ENCODE measurements around the gene FAM98B.
"Not testable (repeated sequence)": the region's sequence is repeated elsewhere in the genome, so short reads cannot be mapped to it uniquely, and the experiment has no call there.

Gene FAM98B

DNA sequence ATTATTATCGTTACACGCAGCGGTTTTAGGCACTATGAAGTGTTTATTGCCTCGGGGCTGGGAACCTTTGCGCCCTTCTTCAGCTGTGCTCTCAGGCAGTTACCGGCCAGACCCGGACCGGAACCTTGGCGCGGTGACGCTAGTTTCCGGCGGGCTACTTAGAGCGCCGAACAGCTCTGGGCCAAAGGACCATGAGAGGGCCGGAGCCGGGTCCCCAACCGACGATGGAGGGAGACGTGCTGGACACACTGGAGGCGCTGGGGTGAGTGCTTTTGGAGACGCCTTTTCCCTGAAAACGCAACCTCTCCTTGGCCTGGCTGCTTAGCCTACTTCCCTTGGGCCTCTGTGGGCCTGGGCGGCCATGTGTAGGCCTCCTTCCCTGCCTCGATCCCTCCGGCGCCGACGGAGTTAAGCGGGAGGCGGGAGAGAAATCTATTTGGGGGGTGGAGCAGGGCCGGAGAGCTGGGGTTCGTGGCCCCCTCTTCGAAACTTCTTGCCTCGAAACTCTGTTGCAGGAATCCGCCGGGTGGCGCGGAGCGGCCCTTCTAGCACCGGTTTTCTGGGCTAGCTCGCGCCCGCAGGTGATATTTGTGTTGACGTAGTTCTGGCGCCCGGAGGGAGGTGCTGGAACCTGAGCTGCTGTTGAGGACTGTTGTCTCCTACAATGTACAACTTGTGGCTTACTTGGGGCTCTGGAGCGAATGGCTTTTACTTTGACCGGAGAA, at the start of gene FAM98B:
TSS of gene FAM98B (plus strand) at position 157 of the 725 bp plus-strand sequence. CDS start at position 192, 35 bp downstream.
- Mint-ChIP-seq H3K9me3 (no peaks in the 10 kb centered on the region), H3K4me3 (peak within 1 kb of the TSS; percentile 94 to 95), H3K4me1 (peaks cover 19 to 30% of the 10 kb centered on the region in 2 donors), H3K27ac (peak within 1 kb of the TSS; percentile 98), H3K27me3 (no peaks in the 10 kb centered on the region), H3K36me3 (peaks cover 4 to 11% of the 10 kb centered on the region in 2 donors)
- DNase-seq (peak; percentile 88), ATAC-seq (replicated peaks) (peak; percentile 97)

DNA sequence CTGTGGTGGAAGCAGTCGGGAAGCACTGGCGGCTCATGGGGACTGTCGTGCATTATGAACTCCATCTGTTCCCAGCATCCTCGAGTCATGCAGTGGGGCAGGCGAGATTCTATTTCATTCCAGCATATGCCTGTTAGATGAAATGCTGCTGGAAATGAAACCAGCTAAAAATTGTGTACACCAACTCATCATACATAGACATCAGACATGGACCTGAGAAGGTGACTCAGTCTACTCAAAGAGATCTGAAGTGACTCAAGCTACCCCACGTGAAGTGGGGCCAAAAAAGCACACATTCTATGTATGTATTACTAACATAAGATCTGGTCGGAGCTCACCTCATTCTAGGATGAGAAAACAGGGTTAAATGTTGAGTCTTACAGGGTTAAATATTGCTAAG, 47.5 kb upstream of the FAM98B start:
- Mint-ChIP-seq H3K9me3 (no peaks in the 10 kb centered on the region), H3K36me3 (no peaks in the 10 kb centered on the region), H3K27ac (no peak overlapping the region), H3K4me3 (no peak overlapping the region), H3K27me3 (peaks cover 5 to 20% of the 10 kb centered on the region in 2 donors), H3K4me1 (no peaks in the 10 kb centered on the region)
- DNase-seq = no peak
- no peak for ATAC-seq (replicated peaks)

DNA sequence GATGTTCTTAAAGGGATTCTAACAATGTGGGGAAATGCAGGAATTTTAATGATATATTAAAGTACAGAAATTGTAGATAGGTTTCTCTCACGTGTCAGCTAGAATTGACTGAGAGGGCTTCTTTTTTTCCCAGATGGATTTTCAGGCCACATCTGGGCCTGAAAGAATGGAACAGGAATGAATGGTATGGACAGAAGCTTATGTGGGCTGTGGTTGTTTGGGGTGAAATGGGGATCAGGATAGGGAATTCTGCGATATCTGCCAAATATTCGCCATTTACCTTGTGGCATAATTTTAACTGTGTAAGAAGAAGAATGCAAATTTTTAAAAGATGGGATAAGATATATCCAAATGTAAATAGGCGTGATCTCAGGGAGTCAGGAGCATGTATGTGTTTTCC, 45.4 kb upstream of the FAM98B start:
- Mint-ChIP-seq H3K27ac (no peak overlapping the region), H3K36me3 (no peaks in the 10 kb centered on the region), H3K9me3 (no peaks in the 10 kb centered on the region), H3K4me1 (no peaks in the 10 kb centered on the region), H3K4me3 (no peak overlapping the region), H3K27me3 (peaks cover 5 to 12% of the 10 kb centered on the region in 2 donors)
- DNase-seq (no peak), ATAC-seq (replicated peaks) (no peak)

DNA sequence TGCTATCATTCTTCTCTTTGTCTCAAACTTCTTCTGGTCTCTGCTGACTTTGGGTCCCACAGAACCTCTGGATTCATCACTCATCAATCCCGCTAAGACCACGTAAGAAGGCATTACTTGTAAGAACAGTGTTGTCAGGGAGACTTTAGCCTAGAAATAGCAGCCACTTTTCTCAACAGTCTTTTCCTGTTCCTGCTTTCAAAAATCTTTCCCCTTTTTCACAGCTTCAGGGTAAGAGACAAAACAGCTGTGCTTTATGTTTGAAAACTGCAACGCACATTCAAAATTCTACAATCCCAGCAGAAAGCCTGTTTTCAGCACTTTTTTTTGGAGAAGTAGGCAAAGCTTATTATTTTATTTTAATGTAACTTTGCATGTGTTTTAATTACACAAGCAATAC, 42.0 kb upstream of the FAM98B start:
- H3K27me3 Mint-ChIP-seq = peaks cover 14 to 23% of the 10 kb centered on the region in 2 donors
- ATAC-seq (replicated peaks) = no peak

DNA sequence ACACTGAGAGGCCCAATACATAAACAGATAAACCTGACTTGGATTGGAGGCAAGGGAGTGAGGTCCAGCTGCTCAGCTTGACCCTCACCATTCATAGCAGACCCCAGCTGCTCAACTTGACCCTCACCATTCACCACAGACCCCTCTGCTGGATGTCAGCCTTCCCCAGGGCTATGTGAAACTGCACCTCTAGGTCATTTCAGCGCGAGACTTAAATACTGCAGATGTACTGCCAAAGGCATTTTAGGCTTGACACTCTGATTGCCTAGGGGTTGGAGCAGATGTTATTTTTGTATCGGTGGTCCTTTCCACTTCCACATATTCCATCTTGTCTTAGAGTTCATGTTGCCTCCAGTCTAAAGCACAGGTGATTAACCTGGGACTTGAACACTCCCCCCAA, 41.5 kb upstream of the FAM98B start:
- Mint-ChIP-seq H3K27ac (no peak overlapping the region), H3K27me3 (peaks cover 16 to 23% of the 10 kb centered on the region in 2 donors), H3K4me3 (no peak overlapping the region), H3K36me3 (no peaks in the 10 kb centered on the region), H3K4me1 (no peaks in the 10 kb centered on the region), H3K9me3 (no peaks in the 10 kb centered on the region)
- no peak for DNase-seq
- no peak for ATAC-seq (replicated peaks)

More for the DNA sequence above, 42.0 kb upstream of the FAM98B start:
- H3K36me3 Mint-ChIP-seq = no peaks in the 10 kb centered on the region
- H3K9me3 Mint-ChIP-seq = no peaks in the 10 kb centered on the region
- no peak overlapping the region for H3K27ac Mint-ChIP-seq
- DNase-seq = no peak
- no peak overlapping the region for H3K4me3 Mint-ChIP-seq
- H3K4me1 Mint-ChIP-seq = no peaks in the 10 kb centered on the region

DNA sequence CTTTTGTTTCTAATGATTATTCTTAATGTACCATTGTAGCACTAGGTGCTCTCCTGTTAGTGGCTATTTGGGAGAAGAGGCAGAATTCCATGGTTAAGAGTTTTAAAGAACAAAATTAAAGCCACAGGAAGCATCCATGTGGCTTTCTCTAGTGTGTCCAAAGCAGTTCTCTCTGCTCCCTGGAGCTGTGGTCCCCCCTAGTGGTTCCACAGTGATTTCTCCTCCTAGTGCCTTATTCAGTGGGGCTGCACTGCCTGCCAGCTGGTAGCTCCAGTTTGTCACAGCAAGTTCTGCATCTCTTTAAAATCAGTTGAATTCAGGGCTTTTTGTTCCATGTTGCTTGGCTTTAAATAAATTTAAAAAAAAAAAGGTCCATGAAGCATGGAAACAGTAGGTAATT, 39.6 kb upstream of the FAM98B start:
- no peaks in the 10 kb centered on the region for H3K4me1 Mint-ChIP-seq
- DNase-seq (no peak), ATAC-seq (replicated peaks) (peak in 1 of 2 donors; percentile 41)
- H3K9me3 Mint-ChIP-seq = peaks cover 0 to 5% of the 10 kb centered on the region in 2 donors
- H3K36me3 Mint-ChIP-seq = no peaks in the 10 kb centered on the region
- peaks cover 18% of the 10 kb centered on the region in 2 donors for H3K27me3 Mint-ChIP-seq
- no peak overlapping the region for H3K4me3 Mint-ChIP-seq
- H3K27ac Mint-ChIP-seq = no peak overlapping the region

DNA sequence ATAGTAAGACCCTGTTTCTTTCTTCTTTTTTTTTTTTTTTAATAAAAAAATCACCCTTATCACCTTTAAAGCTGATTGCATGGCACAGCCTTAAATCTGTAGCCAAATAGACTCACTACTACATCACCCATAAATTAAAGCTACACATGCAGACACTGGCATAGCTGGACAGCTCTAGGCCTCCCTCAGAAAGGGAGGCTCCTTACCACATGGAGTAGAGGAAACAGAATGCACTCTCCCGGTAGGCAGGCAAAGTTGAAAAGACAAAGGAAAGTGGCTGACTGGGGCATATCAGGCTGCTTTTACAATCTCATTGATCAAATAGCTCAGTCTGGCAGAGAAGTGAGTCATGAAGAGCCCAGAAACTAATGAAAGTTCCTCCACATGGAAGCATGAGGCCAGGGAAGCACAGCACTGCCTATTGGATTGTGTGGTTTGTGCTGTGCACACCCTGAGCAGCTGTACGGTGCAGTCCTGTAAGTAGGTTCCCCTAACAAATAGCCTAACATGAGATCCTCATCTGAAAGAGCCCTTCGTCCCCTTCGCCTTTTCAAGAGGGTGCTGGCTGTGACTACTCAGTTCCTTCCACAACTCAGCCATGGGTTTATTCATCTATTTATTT, 32.7 kb upstream of the FAM98B start:
- Mint-ChIP-seq H3K27me3 (peaks cover 17 to 22% of the 10 kb centered on the region in 2 donors), H3K36me3 (no peaks in the 10 kb centered on the region), H3K27ac (no peak overlapping the region), H3K9me3 (peaks cover 0 to 8% of the 10 kb centered on the region in 2 donors), H3K4me1 (peaks cover 0 to 2% of the 10 kb centered on the region in 2 donors), H3K4me3 (no peak overlapping the region)
- DNase-seq = no peak
- ATAC-seq (replicated peaks) = no peak

DNA sequence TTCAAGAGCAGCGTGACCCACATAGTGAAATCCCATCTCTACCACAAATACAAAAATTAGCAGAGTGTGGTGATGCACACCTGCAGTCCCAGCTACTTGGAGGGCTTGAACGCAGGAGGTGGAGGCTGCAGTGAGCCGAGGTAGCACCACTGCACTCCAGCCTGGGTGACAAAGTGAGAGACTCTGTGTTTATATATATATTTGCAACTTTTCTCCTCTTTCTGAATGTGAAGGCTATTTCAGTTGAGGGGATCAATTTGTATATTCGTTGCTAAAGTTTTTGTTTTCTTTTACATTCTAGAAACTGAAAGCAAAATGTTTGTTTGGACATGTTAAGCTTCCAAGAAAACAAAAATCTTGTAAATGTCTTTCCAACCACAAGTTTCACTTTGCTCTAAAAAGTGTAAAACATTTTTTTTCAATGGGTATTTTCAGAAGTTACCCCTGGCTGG, 29.8 kb upstream of the FAM98B start:
- Mint-ChIP-seq H3K36me3 (no peaks in the 10 kb centered on the region), H3K27me3 (peaks cover 9 to 16% of the 10 kb centered on the region in 2 donors), H3K27ac (no peak overlapping the region), H3K9me3 (peaks cover 0 to 4% of the 10 kb centered on the region in 2 donors), H3K4me3 (no peak overlapping the region), H3K4me1 (peaks cover 0 to 2% of the 10 kb centered on the region in 2 donors)
- DNase-seq (no peak), ATAC-seq (replicated peaks) (no peak)

DNA sequence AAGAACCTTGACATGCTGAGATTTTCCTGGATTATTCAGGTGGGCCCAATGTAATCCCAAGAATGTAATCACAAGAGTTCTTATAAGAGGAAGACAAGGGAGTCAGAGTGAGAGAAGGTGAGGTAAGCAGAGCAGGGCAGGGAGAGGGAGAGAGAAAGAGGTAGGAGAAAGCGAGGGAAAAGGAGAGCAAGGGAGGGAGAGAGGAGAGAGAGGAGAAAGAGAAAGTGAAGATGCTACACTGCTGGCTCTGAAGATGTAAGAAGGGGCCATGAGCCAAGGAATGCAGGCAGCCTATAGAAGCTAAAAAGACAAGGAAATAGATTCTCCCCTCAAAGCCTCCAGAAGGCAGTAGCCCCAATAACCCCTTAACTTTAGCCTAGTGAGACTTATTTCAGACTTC, 28.7 kb upstream of the FAM98B start:
- H3K4me1 Mint-ChIP-seq = peaks cover 0 to 2% of the 10 kb centered on the region in 2 donors
- H3K4me3 Mint-ChIP-seq = no peak overlapping the region
- peaks cover 0 to 4% of the 10 kb centered on the region in 2 donors for H3K9me3 Mint-ChIP-seq
- no peaks in the 10 kb centered on the region for H3K36me3 Mint-ChIP-seq
- ATAC-seq (replicated peaks) = no peak
- H3K27me3 Mint-ChIP-seq = peaks cover 9 to 16% of the 10 kb centered on the region in 2 donors
- no peak overlapping the region for H3K27ac Mint-ChIP-seq
- no peak for DNase-seq

DNA sequence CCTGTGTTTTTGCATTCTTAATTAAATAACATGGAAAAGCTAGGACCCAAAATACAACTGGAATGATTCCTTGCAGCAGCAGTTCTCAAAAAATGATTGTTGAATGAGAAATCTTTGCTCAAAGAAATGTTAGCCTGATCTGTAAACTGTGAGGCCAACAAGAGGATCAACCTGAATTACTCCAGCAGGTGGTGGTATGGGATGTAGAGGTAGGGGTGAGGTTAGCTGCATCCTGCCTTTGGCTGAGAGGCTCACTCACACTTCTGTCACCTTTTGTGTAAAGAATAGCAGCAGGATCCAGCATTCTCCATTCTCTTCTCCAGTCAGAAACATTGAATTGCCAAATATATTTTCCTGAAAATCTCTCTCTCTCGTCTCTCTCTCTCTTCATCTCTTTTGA, 26.5 kb upstream of the FAM98B start:
- Mint-ChIP-seq H3K9me3 (peaks cover 0 to 4% of the 10 kb centered on the region in 2 donors), H3K27ac (no peak overlapping the region), H3K27me3 (peaks cover 3 to 12% of the 10 kb centered on the region in 2 donors), H3K4me3 (no peak overlapping the region), H3K4me1 (no peaks in the 10 kb centered on the region), H3K36me3 (no peaks in the 10 kb centered on the region)
- no peak for DNase-seq
- no peak for ATAC-seq (replicated peaks)

DNA sequence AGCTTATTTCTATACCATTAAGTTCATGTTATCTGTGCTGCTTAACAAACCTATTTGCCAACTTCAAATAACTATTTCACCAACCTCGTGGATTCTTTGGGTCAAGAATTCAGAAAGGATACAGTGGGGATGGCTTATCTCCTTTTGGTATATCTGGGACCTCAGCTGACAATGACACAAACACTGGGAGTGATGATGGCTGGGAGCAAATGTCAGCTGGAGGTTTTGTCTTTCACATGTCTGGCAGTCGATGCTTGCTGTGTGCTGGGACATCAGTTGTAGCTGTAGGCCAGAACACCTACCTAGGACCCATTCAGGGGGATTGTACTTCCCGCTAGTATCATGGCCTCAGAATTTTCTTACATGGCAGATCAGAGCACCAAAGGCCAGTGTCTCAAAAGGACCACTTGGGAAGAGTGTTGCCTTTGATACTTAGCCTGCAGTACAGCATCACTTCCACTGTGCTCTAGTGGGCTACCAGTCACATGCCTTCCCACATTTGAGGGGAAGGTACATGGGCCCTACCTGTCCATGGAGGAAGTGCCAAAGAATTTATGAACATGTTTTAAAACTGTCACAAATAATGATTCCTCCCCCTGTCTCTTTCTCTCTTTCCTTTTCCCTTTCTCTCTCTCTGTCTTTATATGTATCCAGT, 23.7 kb upstream of the FAM98B start:
- Mint-ChIP-seq H3K27me3 (peaks cover 11% of the 10 kb centered on the region in 2 donors), H3K27ac (no peak overlapping the region), H3K9me3 (peaks cover 0 to under 1% of the 10 kb centered on the region in 2 donors), H3K4me3 (no peak overlapping the region), H3K36me3 (no peaks in the 10 kb centered on the region), H3K4me1 (no peaks in the 10 kb centered on the region)
- ATAC-seq (replicated peaks) (no peak), DNase-seq (no peak)

DNA sequence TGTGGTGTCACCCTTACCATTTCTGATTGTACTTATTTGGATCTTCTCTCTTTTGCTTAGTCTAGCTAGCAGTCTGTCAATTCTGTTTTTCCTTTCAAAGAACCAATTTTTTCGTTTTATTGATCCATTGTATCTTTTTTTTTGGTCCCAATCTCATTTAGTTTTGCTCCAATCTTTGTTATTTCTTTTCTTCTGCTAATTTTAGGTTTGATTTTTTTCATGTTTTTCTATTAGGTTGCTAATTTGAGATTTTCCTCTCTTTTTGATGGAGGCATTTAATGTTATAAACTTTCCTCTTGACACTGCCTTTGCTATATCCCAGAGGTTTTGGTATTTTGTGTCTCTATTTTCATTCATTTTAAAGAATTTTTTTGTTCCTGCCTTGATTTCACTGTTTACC, 16.9 kb upstream of the FAM98B start:
- Mint-ChIP-seq H3K4me3 (no peak overlapping the region), H3K36me3 (peaks cover 0 to 2% of the 10 kb centered on the region in 2 donors), H3K27ac (no peak overlapping the region), H3K9me3 (peaks cover 0 to 4% of the 10 kb centered on the region in 2 donors), H3K4me1 (peaks cover 7 to 11% of the 10 kb centered on the region in 2 donors), H3K27me3 (peaks cover 36 to 38% of the 10 kb centered on the region in 2 donors)
- ATAC-seq (replicated peaks) (no peak), DNase-seq (no peak)

DNA sequence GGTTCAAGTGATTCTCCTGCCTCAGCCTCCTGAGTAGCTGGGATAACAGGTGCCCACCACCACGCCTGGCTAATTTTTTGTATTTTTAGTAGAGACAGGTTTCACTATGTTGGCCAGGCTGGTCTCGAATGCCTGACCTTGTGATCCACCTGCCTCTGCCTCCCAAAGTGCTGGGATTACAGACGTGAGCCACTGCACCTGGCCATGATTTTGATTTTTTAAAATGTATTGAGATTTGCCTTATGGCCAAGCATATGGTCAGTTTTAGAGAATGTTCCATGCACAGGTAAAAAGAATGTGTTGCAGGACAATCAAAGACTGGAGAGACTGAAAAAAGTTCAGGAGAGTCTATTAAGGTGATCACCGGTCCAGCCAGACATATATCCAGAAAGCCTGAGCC, 16.3 kb upstream of the FAM98B start:
- Mint-ChIP-seq H3K4me1 (peaks cover 7 to 11% of the 10 kb centered on the region in 2 donors), H3K27me3 (peaks cover 36 to 38% of the 10 kb centered on the region in 2 donors)
- not testable (repeated sequence) for ATAC-seq (replicated peaks); H3K9me3 Mint-ChIP-seq; H3K36me3 Mint-ChIP-seq; DNase-seq; H3K4me3 Mint-ChIP-seq; H3K27ac Mint-ChIP-seq
